Stomach (tissue), 9 donors: ENCODE measurements around the gene DNAJC4. TPM values are rescaled to one million over a fixed set of nuclear protein-coding genes. Genes with fewer than 3 reads are reported as not detected.

Experiments used
- DNase-seq, 2 donors: peaks; one replicate each; pipeline versions ENCODE4 v3.0.0 to v3.0.0-alpha.2; 2013 to 2019
- H3K27ac ChIP-seq, 5 donors: fragments of 200-600 bp in 4 of 5; sonication (generic) in 4 of 5; one replicate each; pipeline ENCODE4 v1.5.1; 2013 to 2019; ENCODE audit warnings: mild to moderate bottlenecking in 1 of 5, moderate library complexity in 1 of 5
- H3K27me3 ChIP-seq, 3 donors: fragments of 200-600 bp; sonication (generic); one replicate each; pipeline ENCODE4 v1.5.1; 2017 to 2019; ENCODE audit warnings: mixed run types in 1 of 3
- H3K36me3 ChIP-seq, 4 donors: fragments of 200-600 bp; sonication (generic); 1 replicate in 3 of 4; 2 replicates in 1 of 4; pipeline ENCODE4 v1.5.1; 2016 to 2019
- H3K4me1 ChIP-seq, 4 donors: fragments of 200-600 bp; sonication (generic); one replicate each; pipeline ENCODE4 v1.5.1; 2016 to 2019
- H3K4me3 ChIP-seq, 4 donors: fragments of 200-600 bp; sonication (generic) in 3 of 4; one replicate each; pipeline ENCODE4 v1.5.1; 2016 to 2019; ENCODE audit warnings: mild to moderate bottlenecking in 1 of 4
- H3K9me3 ChIP-seq, 4 donors: fragments of 200-600 bp; sonication (generic); one replicate each; pipeline ENCODE4 v1.5.1; 2016 to 2019
- EP300 ChIP-seq: sonication (generic); formaldehyde crosslinking; IDR thresholded peaks from one replicate; pipeline ENCODE4 v1.6.1; 2017; ENCODE audit warnings: antibody characterized with exemption
- POLR2A ChIP-seq, 4 donors: fragments of 450-650 bp; IDR thresholded peaks; one replicate each; pipeline ENCODE4 v1.6.1; 2016; ENCODE audit warnings: antibody characterized with exemption in 4 of 4, control low read depth in 2 of 4, mild to moderate bottlenecking in 1 of 4, moderate library complexity in 1 of 4
- POLR2AphosphoS5 ChIP-seq, 3 donors: sonication (generic); formaldehyde crosslinking; IDR thresholded peaks; one replicate each; pipeline ENCODE4 v1.6.1; 2016; ENCODE audit warnings: antibody characterized with exemption in 3 of 3
- WGBS, 5 donors: extraction: QIAGEN DNeasy Blood & Tissue Kit in 3 of 5; methylation state at CpG; one replicate each; pipeline versions ENCODE4 v1.1.5 to v1.1.7; 2013 to 2018; 5-methylcytosine and 5-hydroxymethylcytosine counted together
- intact Hi-C: fragments of 100-400 bp; cut with DNase I; formaldehyde crosslinking; loops from one replicate; pipeline ENCODE4 v1.15.1; 2023; ENCODE audit warnings: low total_unique reads
- polyA plus RNA-seq, 3 donors: library from polyadenylated mRNA; stranded (reverse); fragments of 200-250 nt; gene quantifications; one replicate each; pipeline ENCODE4 v1.2.3, GENCODE V29; 2013
- total RNA-seq, 5 donors: library from RNA; depleted of rRNA; stranded (reverse); fragments of >200 nt; gene quantifications; one replicate each; pipeline versions ENCODE4 v1.1.0 to v1.2.3, GENCODE V29; 2014 to 2016
- TF ChIP-seq, protein P1 (sequence below), 7 experiments: fragments of 450-650 bp in 4 of 7; fragments of 200-600 bp in 3 of 7; sonication (generic) in 3 of 7; IDR thresholded peaks; one replicate each; pipeline ENCODE4 v1.5.1; 2016 to 2019; ENCODE audit warnings: antibody characterized with exemption in 7 of 7, control low read depth in 2 of 7, mild to moderate bottlenecking in 1 of 7
- donor health status: healthy with polysubstance abuse.
- donor health status: Bipolar disorder and iron deficiency.
- donor health status: healthy.

Gene DNAJC4
- total and polyA plus RNA-seq, 8 donors: 8.3 to 115 (median 42.8) TPM

- DNase-seq: no peak
- TF ChIP-seq, protein P1, sequence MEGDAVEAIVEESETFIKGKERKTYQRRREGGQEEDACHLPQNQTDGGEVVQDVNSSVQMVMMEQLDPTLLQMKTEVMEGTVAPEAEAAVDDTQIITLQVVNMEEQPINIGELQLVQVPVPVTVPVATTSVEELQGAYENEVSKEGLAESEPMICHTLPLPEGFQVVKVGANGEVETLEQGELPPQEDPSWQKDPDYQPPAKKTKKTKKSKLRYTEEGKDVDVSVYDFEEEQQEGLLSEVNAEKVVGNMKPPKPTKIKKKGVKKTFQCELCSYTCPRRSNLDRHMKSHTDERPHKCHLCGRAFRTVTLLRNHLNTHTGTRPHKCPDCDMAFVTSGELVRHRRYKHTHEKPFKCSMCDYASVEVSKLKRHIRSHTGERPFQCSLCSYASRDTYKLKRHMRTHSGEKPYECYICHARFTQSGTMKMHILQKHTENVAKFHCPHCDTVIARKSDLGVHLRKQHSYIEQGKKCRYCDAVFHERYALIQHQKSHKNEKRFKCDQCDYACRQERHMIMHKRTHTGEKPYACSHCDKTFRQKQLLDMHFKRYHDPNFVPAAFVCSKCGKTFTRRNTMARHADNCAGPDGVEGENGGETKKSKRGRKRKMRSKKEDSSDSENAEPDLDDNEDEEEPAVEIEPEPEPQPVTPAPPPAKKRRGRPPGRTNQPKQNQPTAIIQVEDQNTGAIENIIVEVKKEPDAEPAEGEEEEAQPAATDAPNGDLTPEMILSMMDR (IDR thresholded peaks at IDR 0.05): no peak
- no peak for TF ChIP-seq POLR2AphosphoS5 (IDR thresholded peaks at IDR 0.05)
- TF ChIP-seq EP300: no peak
- TF ChIP-seq POLR2A (IDR thresholded peaks at IDR 0.05): no peak
- no peaks in the 10 kb centered on the region for H3K9me3 ChIP-seq
- H3K36me3 ChIP-seq: peaks cover 0 to 5% (median 0%) of the 10 kb centered on the region in 4 donors
- intact Hi-C loops: no loop called here
- H3K27ac ChIP-seq: peak overlapping the region in 1 of 5 donors; percentile 92
- H3K27me3 ChIP-seq: no peaks in the 10 kb centered on the region
- 86 to 93% (median 90%) methylated on average over 5 to 7 of the region's 7 CpGs for WGBS, 5 donors
- peaks cover 38 to 48% (median 46%) of the 10 kb centered on the region in 4 donors for H3K4me1 ChIP-seq
- no peak overlapping the region for H3K4me3 ChIP-seq
Measured at GRCh38 chr11:64183890-64184289, 46.5 kb upstream of the DNAJC4 start.

GRCh38 chr11:64185175-64185692 lies 45.1 kb upstream of the DNAJC4 start:
- H3K4me3 ChIP-seq: peak overlapping the region; percentile 53 to 70 (median 58)
- peak; percentile 86 to 93 for DNase-seq
- peaks cover 43 to 48% (median 48%) of the 10 kb centered on the region in 4 donors for H3K4me1 ChIP-seq
- intact Hi-C loops: no loop called here
- no peaks in the 10 kb centered on the region for H3K9me3 ChIP-seq
- H3K36me3 ChIP-seq: peaks cover 0 to 15% (median 4%) of the 10 kb centered on the region in 4 donors
- TF ChIP-seq, protein P1 (IDR thresholded peaks at IDR 0.05): peak in 4 of 7 experiments; percentile 21 to 59 (median 51)
- TF ChIP-seq EP300 (no peak), POLR2AphosphoS5 (IDR thresholded peaks at IDR 0.05) (peak; percentile 61 to 97 (median 97)), POLR2A (IDR thresholded peaks at IDR 0.05) (peak in 2 of 4 donors; percentile 87 to 94)
- no peaks in the 10 kb centered on the region for H3K27me3 ChIP-seq
- WGBS, 5 donors: 0 to 1% (median 0%) methylated on average over 44 to 52 of the region's 52 CpGs
- peak overlapping the region in 4 of 5 donors; percentile 88 to 97 (median 93) for H3K27ac ChIP-seq

DNA sequence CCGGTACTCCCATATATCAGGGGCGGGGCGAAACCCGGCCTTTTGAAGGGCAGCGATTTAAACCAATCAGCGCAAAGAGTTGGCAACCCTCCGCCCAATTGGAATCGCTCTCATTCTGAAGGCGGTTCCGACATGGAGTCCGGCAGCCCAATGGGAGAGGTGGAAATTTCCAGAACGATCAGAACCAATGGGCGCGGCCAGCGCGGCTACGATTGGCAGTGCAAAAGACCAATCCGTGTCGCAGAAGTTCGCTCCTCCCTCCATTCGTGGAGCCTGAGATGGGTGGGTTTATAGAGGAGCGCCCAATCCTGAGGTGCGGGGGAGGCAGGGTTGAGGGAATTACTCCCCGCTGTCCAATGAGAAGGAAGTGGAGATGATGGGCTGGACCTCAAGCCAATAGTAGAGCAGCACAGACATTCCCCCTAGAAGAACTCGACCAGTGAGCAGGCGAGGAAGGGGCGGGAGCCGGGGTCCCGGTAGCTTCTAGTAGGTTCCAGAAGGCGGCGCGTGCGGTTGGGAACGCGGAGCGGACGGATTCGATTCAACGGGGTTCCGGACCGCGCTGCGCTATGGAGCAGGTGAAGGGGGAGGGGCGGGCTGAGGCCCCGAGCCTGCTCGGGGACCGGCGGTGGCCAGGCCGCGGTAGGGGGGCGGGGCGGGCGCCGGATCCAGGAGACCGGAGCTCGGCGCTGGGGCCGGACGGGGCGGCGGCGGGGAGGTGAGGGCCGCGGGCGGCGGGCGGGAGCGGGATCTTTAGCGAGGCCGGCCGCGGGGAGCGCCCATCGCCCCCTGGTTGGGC lies 44.5 kb upstream of the DNAJC4 start, which contains the start of gene STIP1:
STIP1 (plus strand) TSS at position 479 of the 799 bp plus-strand sequence; CDS start at position 570, 91 bp downstream.
- intact Hi-C loops: no loop called here
- H3K4me1 ChIP-seq: peaks cover 39 to 45% (median 43%) of the 10 kb centered on the region in 4 donors
- DNase-seq: peak; percentile 99 to 100
- H3K27me3 ChIP-seq: no peaks in the 10 kb centered on the region
- peak within 1 kb of the TSS in 4 of 5 donors; percentile 88 to 97 (median 93) for H3K27ac ChIP-seq
- H3K4me3 ChIP-seq: peak within 1 kb of the TSS; percentile 53 to 70 (median 58)
- peaks cover 0 to 21% (median 9%) of the 10 kb centered on the region in 4 donors for H3K36me3 ChIP-seq
- no peaks in the 10 kb centered on the region for H3K9me3 ChIP-seq
- 0 to 1% (median 1%) methylated on average over 30 to 73 of the region's 74 CpGs for WGBS, 5 donors
- TF ChIP-seq EP300: no peak
- TF ChIP-seq, protein P1 (IDR thresholded peaks at IDR 0.05): peak in 2 of 7 experiments; percentile 13 to 17
- TF ChIP-seq POLR2AphosphoS5 (IDR thresholded peaks at IDR 0.05): peak; percentile 91 to 95 (median 94)
- TF ChIP-seq POLR2A (IDR thresholded peaks at IDR 0.05): peak in 1 of 4 donors; percentile 32

DNA sequence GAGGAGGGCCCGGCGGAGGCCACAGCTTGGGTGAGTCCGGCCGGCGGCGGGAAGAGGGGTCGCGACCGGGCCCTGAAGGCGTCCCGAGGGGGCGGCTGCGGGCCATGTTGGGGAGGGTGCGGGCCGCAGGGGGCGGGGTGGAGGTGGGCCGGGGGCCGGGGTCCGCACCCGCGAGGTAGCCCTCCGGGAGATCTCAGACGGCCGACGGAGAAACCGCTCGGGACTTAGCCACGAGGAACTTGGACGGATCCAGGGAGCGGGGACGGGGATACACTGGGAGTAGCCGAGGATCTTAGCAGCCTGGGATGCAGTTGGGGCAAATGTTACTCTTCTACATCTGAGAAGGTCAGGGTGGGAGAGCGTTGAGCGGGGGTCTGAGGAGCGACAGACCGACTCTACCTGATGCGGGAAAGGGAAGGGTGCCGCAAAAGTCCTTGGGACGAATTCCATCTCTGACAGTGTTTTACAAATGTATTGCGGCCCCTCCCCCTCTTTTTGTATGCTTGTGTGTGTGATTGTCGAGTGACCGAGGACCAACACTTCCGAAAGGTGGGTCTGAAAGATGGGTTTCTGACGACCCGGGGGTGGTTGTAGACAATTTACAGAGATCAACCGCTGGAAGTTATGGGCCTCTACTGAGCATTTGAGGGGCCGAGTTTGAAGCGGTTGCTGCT lies 43.7 kb upstream of the DNAJC4 start:
- no peak overlapping the region for H3K4me3 ChIP-seq
- H3K4me1 ChIP-seq: peaks cover 34 to 38% (median 35%) of the 10 kb centered on the region in 4 donors
- 0 to 1% (median 1%) methylated on average over 24 to 48 of the region's 48 CpGs for WGBS, 5 donors
- peak in 1 of 2 donors; percentile 64 for DNase-seq
- H3K27ac ChIP-seq: no peak overlapping the region
- no peaks in the 10 kb centered on the region for H3K9me3 ChIP-seq
- no peaks in the 10 kb centered on the region for H3K27me3 ChIP-seq
- intact Hi-C loops: no loop called here
- peaks cover 0 to 21% (median 10%) of the 10 kb centered on the region in 4 donors for H3K36me3 ChIP-seq
- TF ChIP-seq EP300: no peak
- no peak for TF ChIP-seq POLR2AphosphoS5 (IDR thresholded peaks at IDR 0.05)
- TF ChIP-seq, protein P1 (IDR thresholded peaks at IDR 0.05): no peak
- no peak for TF ChIP-seq POLR2A (IDR thresholded peaks at IDR 0.05)
